Measurements from ENCODE around the gene BCAT1. TPM values are rescaled to one million over a fixed set of nuclear protein-coding genes. Genes with fewer than 3 reads are reported as not detected.

Gene BCAT1
- total and polyA plus RNA-seq, 9 of the 15 experiments (the other 6 are each of a cell fraction or from before 2014, with no cell fraction given), result 38.5 to 157 (median 66.8) TPM

DNA sequence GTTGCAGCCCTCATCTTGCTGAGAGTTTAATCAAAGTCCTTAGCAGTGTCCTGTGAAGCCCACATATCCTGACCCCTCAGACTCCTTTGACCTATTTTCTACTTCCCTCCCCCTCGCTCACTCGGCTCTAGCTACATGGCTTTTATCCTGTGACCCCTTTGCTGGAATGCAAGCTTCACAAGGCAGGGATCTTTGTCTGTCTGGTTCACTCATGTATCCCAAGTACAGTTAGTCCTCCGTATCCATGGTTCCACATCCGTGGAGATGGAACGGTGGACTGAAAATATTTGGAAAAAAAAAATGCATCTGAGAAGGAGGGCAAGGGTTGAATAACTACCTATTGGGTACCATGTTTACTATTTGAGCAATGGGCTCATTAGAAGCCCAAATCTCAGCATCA lies 173.8 kb downstream of the BCAT1 start:
- no peak overlapping the region for H3K9ac ChIP-seq (ENCODE audit: insufficient read depth in 1 of 2, low read depth in 2 of 2, low read length in 2 of 2)
- H3K27ac ChIP-seq (ENCODE audit: extremely low read depth, low read depth, low read length), result no peak overlapping the region
- no peak for FAIRE-seq
- H3K9me3 ChIP-seq (replicated peaks; ENCODE audit: control insufficient read depth, insufficient read depth, low read depth, low read length), result no peaks in the 10 kb centered on the region
- H4K20me1 ChIP-seq (replicated peaks; ENCODE audit: control insufficient read depth, insufficient read depth, low read length), result no peaks in the 10 kb centered on the region
- ChIA-PET CTCF (ENCODE audit: low intra/inter-chr PET ratio) (no interaction called here), POLR2A (interaction anchor here (0.7 kb wide), 1 partner anchor 13 kb away, joined by 3 read pairs; no protein-coding TSS in a partner anchor)
- no peaks in the 10 kb centered on the region; a peak in 1 of 5 replicates for H3K27me3 ChIP-seq (ENCODE audit: control insufficient read depth in 2 of 2, insufficient read depth in 2 of 2, low read length in 2 of 2)
- no peak overlapping the region for H3K4me2 ChIP-seq (ENCODE audit: insufficient read depth, low read length)
- ATAC-seq, result no peak
- H3K79me2 ChIP-seq (ENCODE audit: control insufficient read depth, insufficient read depth, low read length), result no peaks in the 10 kb centered on the region
- TF ChIP-seq TAF15 (IDR thresholded peaks at IDR 0.05; ENCODE audit: low read depth, low read length) (no peak), NR2C2 (CRISPR knock-in tag; IDR thresholded peaks at IDR 0.05) (no peak), NR2C2 (tag; IDR thresholded peaks at IDR 0.05) (no peak)
- TF ChIP-seq, protein P1, sequence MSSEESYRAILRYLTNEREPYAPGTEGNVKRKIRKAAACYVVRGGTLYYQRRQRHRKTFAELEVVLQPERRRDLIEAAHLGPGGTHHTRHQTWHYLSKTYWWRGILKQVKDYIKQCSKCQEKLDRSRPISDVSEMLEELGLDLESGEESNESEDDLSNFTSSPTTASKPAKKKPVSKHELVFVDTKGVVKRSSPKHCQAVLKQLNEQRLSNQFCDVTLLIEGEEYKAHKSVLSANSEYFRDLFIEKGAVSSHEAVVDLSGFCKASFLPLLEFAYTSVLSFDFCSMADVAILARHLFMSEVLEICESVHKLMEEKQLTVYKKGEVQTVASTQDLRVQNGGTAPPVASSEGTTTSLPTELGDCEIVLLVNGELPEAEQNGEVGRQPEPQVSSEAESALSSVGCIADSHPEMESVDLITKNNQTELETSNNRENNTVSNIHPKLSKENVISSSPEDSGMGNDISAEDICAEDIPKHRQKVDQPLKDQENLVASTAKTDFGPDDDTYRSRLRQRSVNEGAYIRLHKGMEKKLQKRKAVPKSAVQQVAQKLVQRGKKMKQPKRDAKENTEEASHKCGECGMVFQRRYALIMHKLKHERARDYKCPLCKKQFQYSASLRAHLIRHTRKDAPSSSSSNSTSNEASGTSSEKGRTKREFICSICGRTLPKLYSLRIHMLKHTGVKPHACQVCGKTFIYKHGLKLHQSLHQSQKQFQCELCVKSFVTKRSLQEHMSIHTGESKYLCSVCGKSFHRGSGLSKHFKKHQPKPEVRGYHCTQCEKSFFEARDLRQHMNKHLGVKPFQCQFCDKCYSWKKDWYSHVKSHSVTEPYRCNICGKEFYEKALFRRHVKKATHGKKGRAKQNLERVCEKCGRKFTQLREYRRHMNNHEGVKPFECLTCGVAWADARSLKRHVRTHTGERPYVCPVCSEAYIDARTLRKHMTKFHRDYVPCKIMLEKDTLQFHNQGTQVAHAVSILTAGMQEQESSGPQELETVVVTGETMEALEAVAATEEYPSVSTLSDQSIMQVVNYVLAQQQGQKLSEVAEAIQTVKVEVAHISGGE (CRISPR knock-in tag; IDR thresholded peaks at IDR 0.05), result no peak
- H2AFZ ChIP-seq (ENCODE audit: low read depth, low read length), result no peak overlapping the region
- 33% methylated on average over 5 of the region's 5 CpGs for WGBS (ENCODE audit: insufficient coverage, low coverage, missing lambda C conversion rate)
- in situ Hi-C loops (cut with MboI), result loop anchor here (10.0 to 25.0 kb wide), 2 partner anchors 180 to 663 kb away; no protein-coding TSS in a partner anchor
- H3K4me1 ChIP-seq (replicated peaks in 1 of 2; ENCODE audit: control insufficient read depth in 2 of 2, insufficient read depth in 2 of 2, low read length in 2 of 2), result no peaks in the 10 kb centered on the region
- intact Hi-C loops (cut with micrococcal nuclease), result loop anchor here (5.0 kb wide), 2 partner anchors 48 to 1568 kb away; no protein-coding TSS in a partner anchor
- H3K4me3 ChIP-seq, result no peak overlapping the region
- BruUV-seq (replicated peaks), result no TSS peak
- DNase-seq (ENCODE audit: extremely low read depth in 1 of 4, low spot score in 3 of 4), result no peak
- no peaks in the 10 kb centered on the region for H3K36me3 ChIP-seq (ENCODE audit: control insufficient read depth, insufficient read depth, low read length)
- no peaks in the 10 kb centered on the region for H3K9me1 ChIP-seq (ENCODE audit: control insufficient read depth, insufficient read depth, low read length)
